CD4-positive, CD25-positive, alpha-beta regulatory T cell (primary cell): Measurements from ENCODE around the gene CNTN4. TPM values are rescaled to one million over a fixed set of nuclear protein-coding genes. Genes with fewer than 3 reads are reported as not detected.
"Not testable (repeated sequence)": the region's sequence is repeated elsewhere in the genome, so short reads cannot be mapped to it uniquely, and the experiment has no call there.

Experiments
- ATAC-seq, 2 donors: fragments of 150-1000 bp; cut with Tn5 transposase; one replicate each; pipeline ENCODE4 v1.10.0; 2021; ENCODE audit warnings: low read depth in 2 of 2, moderate number of reproducible peaks in 2 of 2, moderate library complexity in 1 of 2
- DNase-seq, 3 donors: peaks; one replicate each; pipeline versions ENCODE4 v3.0.0 to v3.0.0-alpha.2; 2012 to 2022; ENCODE audit warnings: mixed read lengths in 1 of 3
- H3K27ac ChIP-seq: one replicate; pipeline ENCODE4 v1.7.0; 2013; ENCODE audit warnings: mild to moderate bottlenecking, low read length; ENCODE audit not compliant: insufficient read depth, poor library complexity, severe bottlenecking
- H3K27me3 ChIP-seq: one replicate; pipeline ENCODE4 v1.7.0; 2013; ENCODE audit warnings: low read length; ENCODE audit not compliant: control insufficient read depth, insufficient read depth
- H3K36me3 ChIP-seq: one replicate; pipeline ENCODE4 v1.7.0; 2013; ENCODE audit warnings: mild to moderate bottlenecking, low read length, moderate library complexity; ENCODE audit not compliant: control insufficient read depth, insufficient read depth
- H3K4me1 ChIP-seq: 2 replicates; pipeline ENCODE4 v1.7.0; 2013; ENCODE audit warnings: mild to moderate bottlenecking, low read length; ENCODE audit not compliant: insufficient read depth, control insufficient read depth, poor library complexity, severe bottlenecking
- H3K4me3 ChIP-seq: one replicate; pipeline ENCODE4 v1.7.0; 2013; ENCODE audit warnings: low read depth, mild to moderate bottlenecking, low read length, moderate library complexity
- H3K9me3 ChIP-seq, 2 experiments: 1 replicate in 1 of 2; 2 replicates in 1 of 2; pipeline ENCODE4 v1.7.0; 2013; ENCODE audit warnings: low read length in 2 of 2, mild to moderate bottlenecking in 1 of 2, moderate library complexity in 1 of 2; ENCODE audit not compliant: control insufficient read depth in 2 of 2
- H3K27ac Mint-ChIP-seq, 3 donors: one replicate each; pipeline ENCODE4 v1.8.0; 2020 to 2022; ENCODE audit warnings: mild to moderate bottlenecking in 3 of 3, mixed read lengths in 3 of 3, moderate library complexity in 2 of 3
- H3K27me3 Mint-ChIP-seq: one replicate; pipeline ENCODE4 v1.8.0; 2022; ENCODE audit warnings: mild to moderate bottlenecking, mixed read lengths
- H3K36me3 Mint-ChIP-seq: one replicate; pipeline ENCODE4 v1.8.0; 2020; ENCODE audit warnings: mixed read lengths
- H3K4me1 Mint-ChIP-seq, 4 donors: one replicate each; pipeline ENCODE4 v1.8.0; 2020 to 2022; ENCODE audit warnings: mixed read lengths in 4 of 4, mild to moderate bottlenecking in 1 of 4
- H3K4me3 Mint-ChIP-seq, 4 donors: one replicate each; pipeline ENCODE4 v1.8.0; 2020 to 2022; ENCODE audit warnings: mild to moderate bottlenecking in 4 of 4, mixed read lengths in 4 of 4, moderate library complexity in 3 of 4
- H3K9me3 Mint-ChIP-seq, 7 donors: one replicate each; pipeline ENCODE4 v1.8.0; 2020 to 2022; ENCODE audit warnings: mixed read lengths in 7 of 7, mild to moderate bottlenecking in 3 of 7, moderate library complexity in 2 of 7
- polyA plus RNA-seq, 4 donors: library from polyadenylated mRNA; unstranded; fragments of 300-500 nt; fragmentation: Illumina TruSeq; gene quantifications; one replicate each; pipeline ENCODE4 v1.2.3, GENCODE V29; 2021
- total RNA-seq: library from RNA; stranded (reverse); gene quantifications from one replicate; pipeline ENCODE4 v1.2.3, GENCODE V29; 2022

The CNTN4 gene
- total and polyA plus RNA-seq, 5 donors from 2014 or later: not detected

- no peak overlapping the region for H3K4me3 ChIP-seq
- Mint-ChIP-seq H3K36me3 (no peaks in the 10 kb centered on the region), H3K4me1 (no peaks in the 10 kb centered on the region), H3K9me3 (peaks cover 0 to 7% (median 1%) of the 10 kb centered on the region in 7 donors), H3K27ac (no peak overlapping the region), H3K4me3 (no peak overlapping the region), H3K27me3 (peaks cover 4% of the 10 kb centered on the region)
- no peak for ATAC-seq
- no peak overlapping the region for H3K27ac ChIP-seq
- H3K27me3 ChIP-seq: no peaks in the 10 kb centered on the region
- H3K36me3 ChIP-seq: no peaks in the 10 kb centered on the region
- H3K4me1 ChIP-seq: no peaks in the 10 kb centered on the region
- no peaks in the 10 kb centered on the region for H3K9me3 ChIP-seq
- no peak for DNase-seq
Observed at GRCh38 chr3:2908693-2909351, 810.2 kb downstream of the CNTN4 start.

- ATAC-seq (no peak), DNase-seq (no peak)
- no peaks in the 10 kb centered on the region for H3K4me1 Mint-ChIP-seq
- Histone ChIP-seq H3K36me3 (no peaks in the 10 kb centered on the region), H3K27ac (no peak overlapping the region), H3K27me3 (no peaks in the 10 kb centered on the region), H3K4me1 (no peaks in the 10 kb centered on the region), H3K9me3 (no peaks in the 10 kb centered on the region), H3K4me3 (no peak overlapping the region)
- H3K36me3 Mint-ChIP-seq: no peaks in the 10 kb centered on the region
- no peak overlapping the region for H3K27ac Mint-ChIP-seq
- H3K9me3 Mint-ChIP-seq: peaks cover 0 to 14% (median 2%) of the 10 kb centered on the region in 7 donors
- no peak overlapping the region for H3K4me3 Mint-ChIP-seq
- peaks cover 4% of the 10 kb centered on the region for H3K27me3 Mint-ChIP-seq
Observed at GRCh38 chr3:2910997-2911396, 812.3 kb downstream of the CNTN4 start.

GRCh38 chr3:2915826-2916225 lies 817.2 kb downstream of the CNTN4 start:
- Histone ChIP-seq H3K4me1 (no peaks in the 10 kb centered on the region), H3K27ac (no peak overlapping the region), H3K27me3 (no peaks in the 10 kb centered on the region), H3K9me3 (no peaks in the 10 kb centered on the region), H3K36me3 (no peaks in the 10 kb centered on the region), H3K4me3 (no peak overlapping the region)
- ATAC-seq (no peak), DNase-seq (no peak)
- H3K4me1 Mint-ChIP-seq: no peaks in the 10 kb centered on the region
- H3K4me3 Mint-ChIP-seq: no peak overlapping the region
- no peaks in the 10 kb centered on the region for H3K27me3 Mint-ChIP-seq
- H3K27ac Mint-ChIP-seq: no peak overlapping the region
- H3K9me3 Mint-ChIP-seq: peaks cover 0 to 11% (median 2%) of the 10 kb centered on the region in 7 donors
- no peaks in the 10 kb centered on the region for H3K36me3 Mint-ChIP-seq

- H3K4me3 ChIP-seq, H3K27me3 ChIP-seq, H3K9me3 Mint-ChIP-seq, H3K27ac ChIP-seq, ATAC-seq, H3K4me1 ChIP-seq, H3K4me1 Mint-ChIP-seq, H3K36me3 Mint-ChIP-seq, H3K36me3 ChIP-seq, H3K27ac Mint-ChIP-seq, H3K4me3 Mint-ChIP-seq, H3K9me3 ChIP-seq, DNase-seq, H3K27me3 Mint-ChIP-seq: not testable (repeated sequence)
Observed at GRCh38 chr3:2916640-2917039, 818.0 kb downstream of the CNTN4 start.

- Mint-ChIP-seq H3K9me3 (peaks cover 0 to 7% (median 1%) of the 10 kb centered on the region in 7 donors), H3K4me1 (peaks cover 0 to 2% (median 0%) of the 10 kb centered on the region in 4 donors), H3K27ac (no peak overlapping the region), H3K27me3 (no peaks in the 10 kb centered on the region), H3K4me3 (no peak overlapping the region), H3K36me3 (no peaks in the 10 kb centered on the region)
- no peaks in the 10 kb centered on the region for H3K36me3 ChIP-seq
- no peaks in the 10 kb centered on the region for H3K4me1 ChIP-seq
- DNase-seq (no peak), ATAC-seq (no peak)
- no peak overlapping the region for H3K4me3 ChIP-seq
- no peaks in the 10 kb centered on the region for H3K27me3 ChIP-seq
- H3K9me3 ChIP-seq: no peaks in the 10 kb centered on the region
- no peak overlapping the region for H3K27ac ChIP-seq
Observed at GRCh38 chr3:2920103-2920502, 821.4 kb downstream of the CNTN4 start.

- Histone ChIP-seq H3K4me1 (no peaks in the 10 kb centered on the region), H3K4me3 (no peak overlapping the region), H3K9me3 (no peaks in the 10 kb centered on the region), H3K27me3 (no peaks in the 10 kb centered on the region), H3K36me3 (no peaks in the 10 kb centered on the region), H3K27ac (no peak overlapping the region)
- peaks cover 0 to 2% (median 0%) of the 10 kb centered on the region in 4 donors for H3K4me1 Mint-ChIP-seq
- no peak overlapping the region for H3K4me3 Mint-ChIP-seq
- H3K27me3 Mint-ChIP-seq: no peaks in the 10 kb centered on the region
- no peak overlapping the region for H3K27ac Mint-ChIP-seq
- DNase-seq (no peak), ATAC-seq (no peak)
- peaks cover 0 to 3% (median 0%) of the 10 kb centered on the region in 7 donors for H3K9me3 Mint-ChIP-seq
- H3K36me3 Mint-ChIP-seq: no peaks in the 10 kb centered on the region
Observed at GRCh38 chr3:2921452-2921851, 822.8 kb downstream of the CNTN4 start.

GRCh38 chr3:2921903-2922302 lies 823.2 kb downstream of the CNTN4 start:
- peaks cover 0 to 3% (median 0%) of the 10 kb centered on the region in 7 donors for H3K9me3 Mint-ChIP-seq
- H3K27ac Mint-ChIP-seq: no peak overlapping the region
- H3K4me1 Mint-ChIP-seq: peaks cover 0 to 2% (median 0%) of the 10 kb centered on the region in 4 donors
- ATAC-seq: no peak
- Histone ChIP-seq H3K27me3 (no peaks in the 10 kb centered on the region), H3K36me3 (no peaks in the 10 kb centered on the region), H3K27ac (no peak overlapping the region), H3K4me3 (no peak overlapping the region), H3K9me3 (no peaks in the 10 kb centered on the region), H3K4me1 (no peaks in the 10 kb centered on the region)
- no peak overlapping the region for H3K4me3 Mint-ChIP-seq
- no peaks in the 10 kb centered on the region for H3K36me3 Mint-ChIP-seq
- peak in 1 of 3 donors; percentile 3 for DNase-seq
- no peaks in the 10 kb centered on the region for H3K27me3 Mint-ChIP-seq

- Mint-ChIP-seq H3K4me1 (peaks cover 0 to 2% (median 0%) of the 10 kb centered on the region in 4 donors), H3K36me3 (no peaks in the 10 kb centered on the region), H3K9me3 (no peaks in the 10 kb centered on the region), H3K27me3 (no peaks in the 10 kb centered on the region), H3K4me3 (no peak overlapping the region), H3K27ac (no peak overlapping the region)
- Histone ChIP-seq H3K4me3 (no peak overlapping the region), H3K4me1 (no peaks in the 10 kb centered on the region), H3K9me3 (no peaks in the 10 kb centered on the region), H3K36me3 (no peaks in the 10 kb centered on the region), H3K27ac (no peak overlapping the region), H3K27me3 (no peaks in the 10 kb centered on the region)
- no peak for DNase-seq
- ATAC-seq: no peak
Observed at GRCh38 chr3:2923390-2923789, 824.7 kb downstream of the CNTN4 start.
